NCI-H2081 (cell line): ENCODE data around the gene PEX3.
"Not testable (repeated sequence)": the region's sequence is repeated elsewhere in the genome, so short reads cannot be mapped to it uniquely, and the experiment has no call there.

Experiments used
- DNase-seq, 2 experiments: peaks; one replicate each; lab custom pipeline; 2025; lab: John Stamatoyannopoulos, UW

PEX3 gene

GRCh38 chr6:143450453-143451371 is at the start of gene PEX3, which contains the start of gene ADAT2:
Gene PEX3, plus strand, starts transcription at chr6:143450805. Its CDS starts 238 bp downstream, at chr6:143451043.
Gene ADAT2, minus strand, starts transcription at chr6:143450695. Its CDS starts 37 bp downstream, at chr6:143450658.
- peak; percentile 83 to 90 for DNase-seq

- no peak for DNase-seq
These were observed 49.5 kb upstream of the PEX3 start for GRCh38 chr6:143401068-143401446.

- no peak for DNase-seq
These were observed 48.8 kb upstream of the PEX3 start for GRCh38 chr6:143401636-143402370.

- DNase-seq: no peak
These were observed 47.8 kb upstream of the PEX3 start for GRCh38 chr6:143402721-143403336.

GRCh38 chr6:143405373-143406154 is 45.0 kb upstream of the PEX3 start:
- no peak for DNase-seq

- no peak for DNase-seq
These were observed 43.9 kb upstream of the PEX3 start for GRCh38 chr6:143406673-143407072.

- DNase-seq: no peak
These were observed 42.3 kb upstream of the PEX3 start for GRCh38 chr6:143408151-143408786.

- DNase-seq: no peak
These were observed 41.8 kb upstream of the PEX3 start for GRCh38 chr6:143408787-143409162.

- DNase-seq: no peak
These were observed 39.7 kb upstream of the PEX3 start for GRCh38 chr6:143410859-143411270.

- DNase-seq: no peak
These were observed 35.8 kb upstream of the PEX3 start for GRCh38 chr6:143414769-143415168.

GRCh38 chr6:143419526-143419925 is 31.1 kb upstream of the PEX3 start:
- DNase-seq: no peak

- no peak for DNase-seq
These were observed 24.6 kb upstream of the PEX3 start for GRCh38 chr6:143426026-143426425.

- DNase-seq: peak; percentile 40 to 60
These were observed 23.3 kb upstream of the PEX3 start for GRCh38 chr6:143427109-143427817.

- DNase-seq: no peak
These were observed 20.6 kb upstream of the PEX3 start for GRCh38 chr6:143429970-143430369.

GRCh38 chr6:143431226-143431625 is 19.4 kb upstream of the PEX3 start:
- DNase-seq: no peak

GRCh38 chr6:143432588-143432987 is 18.0 kb upstream of the PEX3 start:
- DNase-seq: no peak

- DNase-seq: no peak
These were observed 9.6 kb upstream of the PEX3 start for GRCh38 chr6:143441010-143441409.

- DNase-seq: no peak
These were observed 8.7 kb upstream of the PEX3 start for GRCh38 chr6:143441680-143442545.

GRCh38 chr6:143443096-143443495 is 7.5 kb upstream of the PEX3 start:
- DNase-seq: no peak

- DNase-seq: not testable (repeated sequence)
These were observed 2.7 kb upstream of the PEX3 start for GRCh38 chr6:143447865-143448264.
